Prostate gland (tissue), 2 donors: ENCODE results near the gene C2orf80.

Experiments used
- CTCF ChIP-seq, 4 experiments: fragments of 200-600 bp in 2 of 4; fragments of 450-650 bp in 2 of 4; sonication (generic) in 2 of 4; IDR thresholded peaks; 1 replicate in 3 of 4; 2 replicates in 1 of 4; pipeline ENCODE4 v1.5.1; 2016 to 2019; ENCODE audit warnings: antibody characterized with exemption in 4 of 4, mild to moderate bottlenecking in 2 of 4, moderate library complexity in 2 of 4
- POLR2A ChIP-seq: fragments of 450-650 bp; IDR thresholded peaks from one replicate; pipeline ENCODE4 v1.6.1; 2016; ENCODE audit warnings: antibody characterized with exemption, mild to moderate bottlenecking
- POLR2AphosphoS5 ChIP-seq: sonication (generic); formaldehyde crosslinking; IDR thresholded peaks from one replicate; pipeline ENCODE4 v1.6.1; 2017; ENCODE audit warnings: antibody characterized with exemption

GRCh38 chr2:208135794-208136715 lies 53.8 kb downstream of the C2orf80 start:
- no peak for TF ChIP-seq CTCF (IDR thresholded peaks at IDR 0.05)
- no peak for TF ChIP-seq POLR2A
- no peak for TF ChIP-seq POLR2AphosphoS5
